Neural cell (in vitro differentiated cells): Measurements from ENCODE around the gene UQCC3.

ENCODE experiments used
- EP300 ChIP-seq: fragments of 450-650 bp; conservative IDR thresholded peaks from 2 replicates; pipeline ENCODE4 v1.6.1; 2014; ENCODE audit warnings: antibody characterized with exemption, mild to moderate bottlenecking, moderate library complexity; ENCODE audit not compliant: poor library complexity, severe bottlenecking
- EZH2 ChIP-seq: fragments of 200-600, 300-800 bp; shearing (Covaris generic), sonication (generic); IDR thresholded peaks from 2 replicates; pipeline ENCODE4 v1.6.1; 2014; ENCODE audit warnings: antibody characterized with exemption, low read length, borderline replicate concordance, mild to moderate bottlenecking; ENCODE audit not compliant: insufficient read depth, poor library complexity, severe bottlenecking
- POLR2AphosphoS5 ChIP-seq: IDR thresholded peaks from 2 replicates; pipeline ENCODE4 v1.6.1; 2012
- SMC3 ChIP-seq: fragments of 450-650 bp; conservative IDR thresholded peaks from 2 replicates; pipeline ENCODE4 v1.6.1; 2014; ENCODE audit warnings: antibody characterized with exemption, mild to moderate bottlenecking, moderate library complexity; ENCODE audit not compliant: poor library complexity
- TF ChIP-seq, protein P1 (sequence below): fragments of 450-650 bp; IDR thresholded peaks from 2 replicates; pipeline ENCODE4 v1.5.1; 2014; ENCODE audit warnings: antibody characterized with exemption, mild to moderate bottlenecking, moderate library complexity; ENCODE audit not compliant: poor library complexity, severe bottlenecking
- TF ChIP-seq, protein P2 (sequence below): IDR thresholded peaks from 2 replicates; pipeline ENCODE4 v1.6.1; 2012; ENCODE audit warnings: borderline replicate concordance

DNA sequence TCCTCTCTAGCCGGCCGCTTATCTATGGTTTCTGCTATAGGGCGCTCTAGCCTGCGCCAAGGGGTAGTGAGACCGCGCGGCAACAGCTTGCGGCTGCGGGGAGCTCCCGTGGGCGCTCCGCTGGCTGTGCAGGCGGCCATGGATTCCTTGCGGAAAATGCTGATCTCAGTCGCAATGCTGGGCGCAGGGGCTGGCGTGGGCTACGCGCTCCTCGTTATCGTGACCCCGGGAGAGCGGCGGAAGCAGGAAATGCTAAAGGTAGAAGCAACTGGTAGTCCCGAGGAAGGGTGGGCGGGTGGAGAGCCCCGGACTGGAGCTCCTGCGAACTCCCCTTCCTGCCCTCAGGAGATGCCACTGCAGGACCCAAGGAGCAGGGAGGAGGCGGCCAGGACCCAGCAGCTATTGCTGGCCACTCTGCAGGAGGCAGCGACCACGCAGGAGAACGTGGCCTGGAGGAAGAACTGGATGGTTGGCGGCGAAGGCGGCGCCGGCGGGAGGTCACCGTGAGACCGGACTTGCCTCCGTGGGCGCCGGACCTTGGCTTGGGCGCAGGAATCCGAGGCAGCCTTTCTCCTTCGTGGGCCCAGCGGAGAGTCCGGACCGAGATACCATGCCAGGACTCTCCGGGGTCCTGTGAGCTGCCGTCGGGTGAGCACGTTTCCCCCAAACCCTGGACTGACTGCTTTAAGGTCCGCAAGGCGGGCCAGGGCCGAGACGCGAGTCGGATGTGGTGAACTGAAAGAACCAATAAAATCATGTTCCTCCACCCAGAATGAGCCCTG, at the start of gene UQCC3, which contains the start of gene LBHD1:
- TF ChIP-seq, protein P1, sequence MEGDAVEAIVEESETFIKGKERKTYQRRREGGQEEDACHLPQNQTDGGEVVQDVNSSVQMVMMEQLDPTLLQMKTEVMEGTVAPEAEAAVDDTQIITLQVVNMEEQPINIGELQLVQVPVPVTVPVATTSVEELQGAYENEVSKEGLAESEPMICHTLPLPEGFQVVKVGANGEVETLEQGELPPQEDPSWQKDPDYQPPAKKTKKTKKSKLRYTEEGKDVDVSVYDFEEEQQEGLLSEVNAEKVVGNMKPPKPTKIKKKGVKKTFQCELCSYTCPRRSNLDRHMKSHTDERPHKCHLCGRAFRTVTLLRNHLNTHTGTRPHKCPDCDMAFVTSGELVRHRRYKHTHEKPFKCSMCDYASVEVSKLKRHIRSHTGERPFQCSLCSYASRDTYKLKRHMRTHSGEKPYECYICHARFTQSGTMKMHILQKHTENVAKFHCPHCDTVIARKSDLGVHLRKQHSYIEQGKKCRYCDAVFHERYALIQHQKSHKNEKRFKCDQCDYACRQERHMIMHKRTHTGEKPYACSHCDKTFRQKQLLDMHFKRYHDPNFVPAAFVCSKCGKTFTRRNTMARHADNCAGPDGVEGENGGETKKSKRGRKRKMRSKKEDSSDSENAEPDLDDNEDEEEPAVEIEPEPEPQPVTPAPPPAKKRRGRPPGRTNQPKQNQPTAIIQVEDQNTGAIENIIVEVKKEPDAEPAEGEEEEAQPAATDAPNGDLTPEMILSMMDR = peak; percentile 19
- TF ChIP-seq, protein P2, sequence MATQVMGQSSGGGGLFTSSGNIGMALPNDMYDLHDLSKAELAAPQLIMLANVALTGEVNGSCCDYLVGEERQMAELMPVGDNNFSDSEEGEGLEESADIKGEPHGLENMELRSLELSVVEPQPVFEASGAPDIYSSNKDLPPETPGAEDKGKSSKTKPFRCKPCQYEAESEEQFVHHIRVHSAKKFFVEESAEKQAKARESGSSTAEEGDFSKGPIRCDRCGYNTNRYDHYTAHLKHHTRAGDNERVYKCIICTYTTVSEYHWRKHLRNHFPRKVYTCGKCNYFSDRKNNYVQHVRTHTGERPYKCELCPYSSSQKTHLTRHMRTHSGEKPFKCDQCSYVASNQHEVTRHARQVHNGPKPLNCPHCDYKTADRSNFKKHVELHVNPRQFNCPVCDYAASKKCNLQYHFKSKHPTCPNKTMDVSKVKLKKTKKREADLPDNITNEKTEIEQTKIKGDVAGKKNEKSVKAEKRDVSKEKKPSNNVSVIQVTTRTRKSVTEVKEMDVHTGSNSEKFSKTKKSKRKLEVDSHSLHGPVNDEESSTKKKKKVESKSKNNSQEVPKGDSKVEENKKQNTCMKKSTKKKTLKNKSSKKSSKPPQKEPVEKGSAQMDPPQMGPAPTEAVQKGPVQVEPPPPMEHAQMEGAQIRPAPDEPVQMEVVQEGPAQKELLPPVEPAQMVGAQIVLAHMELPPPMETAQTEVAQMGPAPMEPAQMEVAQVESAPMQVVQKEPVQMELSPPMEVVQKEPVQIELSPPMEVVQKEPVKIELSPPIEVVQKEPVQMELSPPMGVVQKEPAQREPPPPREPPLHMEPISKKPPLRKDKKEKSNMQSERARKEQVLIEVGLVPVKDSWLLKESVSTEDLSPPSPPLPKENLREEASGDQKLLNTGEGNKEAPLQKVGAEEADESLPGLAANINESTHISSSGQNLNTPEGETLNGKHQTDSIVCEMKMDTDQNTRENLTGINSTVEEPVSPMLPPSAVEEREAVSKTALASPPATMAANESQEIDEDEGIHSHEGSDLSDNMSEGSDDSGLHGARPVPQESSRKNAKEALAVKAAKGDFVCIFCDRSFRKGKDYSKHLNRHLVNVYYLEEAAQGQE = peak; percentile 44
- TF ChIP-seq EZH2 (no peak), EP300 (peak; percentile 37), POLR2AphosphoS5 (peak; percentile 71), SMC3 (peak; percentile 46)
